Neutrophil (primary cell): Measurements from ENCODE around the gene SPIC.
"Not testable (repeated sequence)": the region's sequence is repeated elsewhere in the genome, so short reads cannot be mapped to it uniquely, and the experiment has no call there.

Experiments
- H3K27ac ChIP-seq: fragments of 200-600 bp; sonication (generic); 2 replicates; pipeline ENCODE4 v1.5.1; 2016; ENCODE audit warnings: mild to moderate bottlenecking, moderate library complexity
- H3K27me3 ChIP-seq: fragments of 200-600 bp; sonication (generic); 2 replicates; pipeline ENCODE4 v1.6.0; 2016; ENCODE audit warnings: mild to moderate bottlenecking
- H3K36me3 ChIP-seq: fragments of 200-600 bp; sonication (generic); 2 replicates; pipeline ENCODE4 v1.5.1; 2017
- H3K4me1 ChIP-seq, 2 experiments: fragments of 200-600 bp in 1 of 2; sonication (generic) in 1 of 2; 1 replicate in 1 of 2; 2 replicates in 1 of 2; pipeline versions ENCODE4 v1.5.1 to v1.6.1; 2013 to 2016; ENCODE audit warnings: low read depth in 1 of 2, low read length in 1 of 2, mild to moderate bottlenecking in 1 of 2, moderate library complexity in 1 of 2; ENCODE audit not compliant: control insufficient read depth in 1 of 2, insufficient read depth in 1 of 2
- H3K4me3 ChIP-seq, 2 experiments: fragments of 200-600 bp in 1 of 2; sonication (generic) in 1 of 2; 1 replicate in 1 of 2; 2 replicates in 1 of 2; pipeline ENCODE4 v1.5.1; 2013 to 2016; ENCODE audit warnings: low read depth in 1 of 2, low read length in 1 of 2, mild to moderate bottlenecking in 1 of 2, moderate library complexity in 1 of 2
- H3K9me3 ChIP-seq: fragments of 200-600 bp; sonication (generic); 2 replicates; pipeline ENCODE4 v1.5.1; 2016
- TF ChIP-seq, protein P1 (sequence below): fragments of 200-600 bp; sonication (generic); IDR thresholded peaks from 2 replicates; pipeline ENCODE4 v1.5.1; 2016; ENCODE audit warnings: antibody characterized with exemption

The SPIC gene

DNA sequence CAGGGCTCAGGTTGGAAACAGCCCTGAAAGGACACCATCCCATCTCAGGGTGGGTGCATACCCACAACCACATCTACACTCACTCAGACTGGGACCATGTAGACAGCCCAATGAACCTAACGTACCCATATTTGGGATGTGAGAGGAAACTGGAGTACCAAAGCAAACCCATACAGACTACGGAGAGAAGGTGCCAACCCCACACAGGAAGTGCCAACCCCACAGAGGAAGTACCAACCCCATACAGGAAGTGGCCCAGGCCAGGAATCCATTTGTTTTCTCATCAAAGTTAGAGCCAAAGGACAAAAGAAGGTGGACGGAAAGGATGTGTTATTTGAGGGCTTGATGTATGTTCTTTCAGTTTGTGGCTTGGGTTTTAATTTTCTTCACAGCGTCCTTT, 19.5 kb upstream of the SPIC start:
- Histone ChIP-seq H3K27me3 (no peaks in the 10 kb centered on the region), H3K4me3 (no peak overlapping the region), H3K4me1 (peaks cover 3 to 10% of the 10 kb centered on the region in 2 experiments), H3K36me3 (no peaks in the 10 kb centered on the region), H3K9me3 (no peaks in the 10 kb centered on the region), H3K27ac (peak overlapping the region; percentile 12)
- TF ChIP-seq, protein P1, sequence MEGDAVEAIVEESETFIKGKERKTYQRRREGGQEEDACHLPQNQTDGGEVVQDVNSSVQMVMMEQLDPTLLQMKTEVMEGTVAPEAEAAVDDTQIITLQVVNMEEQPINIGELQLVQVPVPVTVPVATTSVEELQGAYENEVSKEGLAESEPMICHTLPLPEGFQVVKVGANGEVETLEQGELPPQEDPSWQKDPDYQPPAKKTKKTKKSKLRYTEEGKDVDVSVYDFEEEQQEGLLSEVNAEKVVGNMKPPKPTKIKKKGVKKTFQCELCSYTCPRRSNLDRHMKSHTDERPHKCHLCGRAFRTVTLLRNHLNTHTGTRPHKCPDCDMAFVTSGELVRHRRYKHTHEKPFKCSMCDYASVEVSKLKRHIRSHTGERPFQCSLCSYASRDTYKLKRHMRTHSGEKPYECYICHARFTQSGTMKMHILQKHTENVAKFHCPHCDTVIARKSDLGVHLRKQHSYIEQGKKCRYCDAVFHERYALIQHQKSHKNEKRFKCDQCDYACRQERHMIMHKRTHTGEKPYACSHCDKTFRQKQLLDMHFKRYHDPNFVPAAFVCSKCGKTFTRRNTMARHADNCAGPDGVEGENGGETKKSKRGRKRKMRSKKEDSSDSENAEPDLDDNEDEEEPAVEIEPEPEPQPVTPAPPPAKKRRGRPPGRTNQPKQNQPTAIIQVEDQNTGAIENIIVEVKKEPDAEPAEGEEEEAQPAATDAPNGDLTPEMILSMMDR: no peak

DNA sequence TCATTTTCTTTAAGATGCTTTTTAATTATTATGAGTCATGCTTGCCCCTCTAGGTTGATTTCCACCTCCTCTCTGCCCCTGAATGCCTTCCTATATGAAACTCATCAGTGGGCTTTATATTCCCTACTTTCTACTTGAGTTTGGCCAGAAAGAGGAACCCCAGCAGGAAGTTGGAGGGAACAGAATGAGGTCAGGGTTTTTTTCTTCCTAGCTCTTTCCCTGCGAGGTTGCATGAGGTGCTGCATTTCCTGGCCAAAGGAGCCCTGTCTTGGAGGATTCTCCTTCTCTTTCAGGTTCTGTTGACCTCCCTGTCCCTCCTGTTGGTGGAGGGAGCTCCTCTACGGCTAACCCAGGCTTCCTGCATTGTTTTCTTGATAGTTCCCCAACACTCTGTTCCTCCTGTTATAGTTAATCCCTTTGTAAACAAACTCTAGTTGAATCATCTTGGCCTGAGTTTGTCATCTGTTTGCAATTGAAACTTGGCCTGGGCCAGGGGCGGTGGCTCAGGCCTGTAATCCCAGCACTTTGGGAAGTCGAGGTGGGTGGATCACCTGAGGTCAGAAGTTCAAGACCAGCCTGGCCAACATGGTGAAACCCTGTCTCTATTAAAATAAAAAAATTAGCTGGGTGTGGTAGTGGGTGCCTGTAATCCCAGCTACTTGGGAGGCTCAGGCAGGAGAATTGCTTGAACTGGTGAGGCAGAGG, 15.3 kb upstream of the SPIC start:
- TF ChIP-seq, protein P1: no peak
- Histone ChIP-seq H3K9me3 (no peaks in the 10 kb centered on the region), H3K27me3 (no peaks in the 10 kb centered on the region), H3K4me1 (peaks cover 3 to 10% of the 10 kb centered on the region in 2 experiments), H3K4me3 (no peak overlapping the region), H3K27ac (no peak overlapping the region), H3K36me3 (no peaks in the 10 kb centered on the region)

DNA sequence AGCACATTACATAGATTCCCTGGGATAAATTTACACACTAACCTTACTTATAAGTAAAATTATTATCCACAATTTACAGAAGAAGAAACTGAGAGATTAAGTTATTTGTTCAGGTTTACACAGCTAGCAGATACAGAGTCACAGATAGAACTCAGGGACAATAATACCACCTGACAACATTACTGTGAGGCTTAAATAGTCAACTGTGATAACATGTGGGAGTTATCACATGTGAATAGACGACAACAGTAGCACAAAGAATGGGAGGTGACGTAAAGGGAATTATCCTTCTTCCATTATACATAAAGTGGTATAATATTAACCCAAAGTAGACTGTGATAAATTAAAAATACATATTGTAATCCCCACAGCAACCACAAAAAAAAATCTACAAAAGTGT, 6.2 kb upstream of the SPIC start:
- Histone ChIP-seq H3K27ac (no peak overlapping the region), H3K4me1 (no peaks in the 10 kb centered on the region), H3K4me3 (no peak overlapping the region), H3K36me3 (no peaks in the 10 kb centered on the region), H3K9me3 (no peaks in the 10 kb centered on the region), H3K27me3 (no peaks in the 10 kb centered on the region)
- TF ChIP-seq, protein P1: no peak

DNA sequence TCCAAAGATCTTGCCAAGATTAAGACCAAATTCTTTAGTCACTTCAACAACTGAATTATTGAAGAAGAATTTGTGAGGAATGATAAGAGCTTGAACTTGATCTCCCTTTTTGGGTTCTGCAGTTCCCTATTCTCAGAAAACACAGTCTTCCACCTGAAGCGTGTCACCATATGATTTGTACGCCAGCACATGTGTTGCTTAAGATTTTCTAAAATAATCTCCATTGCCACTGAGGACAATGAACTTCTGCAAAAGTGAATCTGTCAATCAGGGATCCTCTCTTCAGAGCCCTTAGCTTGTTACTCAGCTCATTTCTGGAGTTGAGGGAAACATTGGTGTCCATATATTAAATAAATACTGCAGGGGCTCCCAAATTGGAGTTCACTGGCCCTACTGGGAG, 4.2 kb upstream of the SPIC start:
- H3K27ac ChIP-seq: no peak overlapping the region
- TF ChIP-seq, protein P1: no peak
- no peak overlapping the region for H3K4me3 ChIP-seq
- no peaks in the 10 kb centered on the region for H3K4me1 ChIP-seq
- no peaks in the 10 kb centered on the region for H3K9me3 ChIP-seq
- H3K36me3 ChIP-seq: no peaks in the 10 kb centered on the region
- no peaks in the 10 kb centered on the region for H3K27me3 ChIP-seq

DNA sequence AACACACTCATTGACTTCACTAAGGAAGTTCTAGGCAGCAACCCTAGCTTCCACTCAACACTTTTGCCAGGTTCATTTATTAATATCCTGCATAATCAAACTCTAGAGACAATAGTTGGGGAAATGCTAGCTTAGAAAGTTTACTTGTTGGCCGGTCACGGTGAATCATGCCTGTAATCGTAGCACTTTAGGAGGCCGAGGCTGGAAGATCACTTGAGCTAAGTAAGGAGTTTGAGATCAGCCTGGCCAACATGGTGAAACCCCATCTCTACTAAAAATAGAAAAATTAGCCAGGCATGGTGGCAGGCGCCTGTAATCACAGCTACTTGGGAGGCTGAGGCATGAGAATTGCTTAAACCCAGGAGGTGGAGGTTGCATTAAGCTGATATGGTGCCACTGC, 3.3 kb upstream of the SPIC start:
- not testable (repeated sequence) for H3K9me3 ChIP-seq, H3K4me1 ChIP-seq, H3K27ac ChIP-seq, H3K36me3 ChIP-seq, H3K4me3 ChIP-seq, H3K27me3 ChIP-seq

DNA sequence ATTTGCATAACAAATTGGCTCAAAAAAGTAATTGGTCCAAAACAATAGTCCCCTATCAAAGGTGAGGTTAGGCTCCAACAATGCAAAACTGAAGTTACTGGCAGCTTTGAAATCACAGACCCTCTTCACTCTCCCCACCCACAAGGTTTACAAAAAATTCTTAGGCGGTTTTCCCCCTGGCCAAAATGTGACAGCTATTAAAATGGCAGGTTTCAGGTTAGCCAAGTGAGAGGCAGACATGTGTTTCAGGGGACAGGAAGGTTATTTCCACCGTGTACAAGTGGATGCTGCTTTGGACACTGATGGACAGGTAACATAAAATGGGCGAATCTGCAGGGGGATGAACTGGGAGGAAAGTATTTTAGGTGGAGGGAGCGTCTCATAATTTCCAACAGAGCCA, 888 bp upstream of the SPIC start:
- Histone ChIP-seq H3K9me3 (no peaks in the 10 kb centered on the region), H3K27me3 (no peaks in the 10 kb centered on the region), H3K4me3 (no peak overlapping the region), H3K4me1 (peaks cover 0 to under 1% of the 10 kb centered on the region in 2 experiments), H3K36me3 (no peaks in the 10 kb centered on the region), H3K27ac (no peak overlapping the region)
- TF ChIP-seq, protein P1: no peak
